Esophagus muscularis mucosa (tissue), 4 donors: Measurements from ENCODE around the gene WTAP.

Source experiments
- CTCF ChIP-seq, 3 experiments: fragments of 200-600 bp in 2 of 3; fragments of 450-650 bp in 1 of 3; sonication (generic) in 2 of 3; IDR thresholded peaks; one replicate each; pipeline ENCODE4 v1.5.1; 2017 to 2019; ENCODE audit warnings: antibody characterized with exemption in 3 of 3, mild to moderate bottlenecking in 2 of 3, moderate library complexity in 1 of 3
- EP300 ChIP-seq: sonication (generic); formaldehyde crosslinking; IDR thresholded peaks from one replicate; pipeline ENCODE4 v1.6.1; 2017; ENCODE audit warnings: antibody characterized with exemption
- POLR2A ChIP-seq: fragments of 450-650 bp; IDR thresholded peaks from one replicate; pipeline ENCODE4 v1.6.1; 2017; ENCODE audit warnings: antibody characterized with exemption, moderate library complexity, mild to moderate bottlenecking, low read depth
- POLR2AphosphoS5 ChIP-seq, 2 donors: sonication (generic); formaldehyde crosslinking; IDR thresholded peaks; one replicate each; pipeline ENCODE4 v1.6.1; 2017; ENCODE audit warnings: antibody characterized with exemption in 2 of 2

- TF ChIP-seq CTCF (IDR thresholded peaks at IDR 0.05) (no peak), POLR2A (no peak), POLR2AphosphoS5 (IDR thresholded peaks at IDR 0.05) (no peak), EP300 (no peak)
These were observed 43.3 kb upstream of the WTAP start for GRCh38 chr6:159684013-159684304.
